ENCODE measurements around the gene SHROOM1. TPM values are rescaled to one million over a fixed set of nuclear protein-coding genes. Genes with fewer than 3 reads are reported as not detected.
A peak's percentile ranks its signal among the peaks of the same experiment; 100 is the strongest.

Gene SHROOM1
- total RNA-seq, 1 donor from 2014 or later, result 5.1 TPM

DNA sequence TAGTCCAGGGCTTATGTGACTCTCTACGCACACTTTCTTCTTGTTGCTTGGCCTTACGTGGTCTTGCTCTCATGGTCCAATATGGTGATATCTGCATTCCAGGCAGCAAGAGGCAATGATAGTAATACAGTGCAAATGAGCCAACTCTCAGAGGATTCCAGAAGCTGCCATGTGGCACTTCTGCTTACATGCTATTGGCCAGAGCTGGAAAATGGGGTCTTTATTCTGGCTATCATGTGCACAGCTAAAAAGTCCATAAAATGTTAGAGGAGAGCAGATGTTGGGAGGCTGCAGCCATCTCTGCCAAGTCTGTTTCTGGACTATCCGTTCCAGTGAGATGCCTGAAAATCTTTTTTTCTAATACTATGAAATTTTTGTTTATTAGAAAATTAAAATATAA, 50.5 kb downstream of the SHROOM1 start:
- H3K9me3 Mint-ChIP-seq (ENCODE audit: unreplicated experiment), result no peaks in the 10 kb centered on the region
- no peak overlapping the region for H3K4me3 Mint-ChIP-seq (ENCODE audit: unreplicated experiment)
- peaks cover 12% of the 10 kb centered on the region for H3K4me1 Mint-ChIP-seq (ENCODE audit: low read depth, unreplicated experiment)
- no peak overlapping the region for H3K27ac Mint-ChIP-seq (ENCODE audit: unreplicated experiment)
- H3K36me3 Mint-ChIP-seq (ENCODE audit: unreplicated experiment), result no peaks in the 10 kb centered on the region
- TF ChIP-seq CTCF (IDR thresholded peaks at IDR 0.05; ENCODE audit: partially characterized antibody, unreplicated experiment), result no peak
- no peak for DNase-seq
- peaks cover 3% of the 10 kb centered on the region for H3K27me3 Mint-ChIP-seq (ENCODE audit: unreplicated experiment)

GRCh38 chr5:132778856-132779255, 51.6 kb downstream of the SHROOM1 start:
- DNase-seq, result no peak
- Mint-ChIP-seq H3K4me3 (ENCODE audit: unreplicated experiment) (peak overlapping the region; percentile 43), H3K4me1 (ENCODE audit: low read depth, unreplicated experiment) (peaks cover 12% of the 10 kb centered on the region), H3K27ac (ENCODE audit: unreplicated experiment) (no peak overlapping the region), H3K27me3 (ENCODE audit: unreplicated experiment) (peaks cover 5% of the 10 kb centered on the region), H3K36me3 (ENCODE audit: unreplicated experiment) (no peaks in the 10 kb centered on the region), H3K9me3 (ENCODE audit: unreplicated experiment) (no peaks in the 10 kb centered on the region)
- no peak for TF ChIP-seq CTCF (IDR thresholded peaks at IDR 0.05; ENCODE audit: partially characterized antibody, unreplicated experiment)

DNA sequence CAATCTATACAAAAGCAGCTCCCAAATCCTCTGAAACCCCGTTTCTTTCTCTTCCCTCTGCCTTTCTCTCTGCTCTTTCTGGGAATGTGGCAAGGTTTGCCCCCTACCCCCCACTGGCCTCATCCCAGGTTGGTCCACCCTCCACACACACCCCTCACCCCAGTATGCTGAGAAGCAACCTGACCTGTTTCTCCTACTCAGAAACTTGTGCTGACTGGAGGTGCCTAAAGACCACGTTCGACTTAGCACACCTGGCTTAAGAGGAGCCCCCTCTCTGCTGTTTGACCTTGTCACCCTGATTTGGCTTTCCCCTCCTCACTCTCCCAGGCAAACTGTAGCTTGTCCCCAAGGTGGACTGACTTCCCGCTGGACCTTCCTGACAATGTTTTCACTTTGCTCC, 52.3 kb downstream of the SHROOM1 start:
- H3K36me3 Mint-ChIP-seq (ENCODE audit: unreplicated experiment), result no peaks in the 10 kb centered on the region
- peaks cover 10% of the 10 kb centered on the region for H3K27me3 Mint-ChIP-seq (ENCODE audit: unreplicated experiment)
- no peak for TF ChIP-seq CTCF (IDR thresholded peaks at IDR 0.05; ENCODE audit: partially characterized antibody, unreplicated experiment)
- peak overlapping the region; percentile 69 for H3K4me3 Mint-ChIP-seq (ENCODE audit: unreplicated experiment)
- peaks cover 13% of the 10 kb centered on the region for H3K4me1 Mint-ChIP-seq (ENCODE audit: low read depth, unreplicated experiment)
- DNase-seq, result no peak
- H3K27ac Mint-ChIP-seq (ENCODE audit: unreplicated experiment), result no peak overlapping the region
- no peaks in the 10 kb centered on the region for H3K9me3 Mint-ChIP-seq (ENCODE audit: unreplicated experiment)

- Mint-ChIP-seq H3K27ac (ENCODE audit: unreplicated experiment) (no peak within 1 kb of the TSS), H3K4me1 (ENCODE audit: low read depth, unreplicated experiment) (peaks cover 13% of the 10 kb centered on the region), H3K36me3 (ENCODE audit: unreplicated experiment) (no peaks in the 10 kb centered on the region), H3K27me3 (ENCODE audit: unreplicated experiment) (peaks cover 10% of the 10 kb centered on the region), H3K4me3 (ENCODE audit: unreplicated experiment) (peak within 1 kb of the TSS; percentile 78), H3K9me3 (ENCODE audit: unreplicated experiment) (no peaks in the 10 kb centered on the region)
- no peak for TF ChIP-seq CTCF (IDR thresholded peaks at IDR 0.05; ENCODE audit: partially characterized antibody, unreplicated experiment)
- DNase-seq, result peak; percentile 61
Observed at GRCh38 chr5:132777209-132778069, 53.0 kb downstream of the SHROOM1 start, which contains the start of gene SEPTIN8. TSS of gene SEPTIN8 (minus strand) at chr5:132777239. CDS start at chr5:132777137, 102 bp downstream.

GRCh38 chr5:132776938-132777208, 53.6 kb downstream of the SHROOM1 start:
- no peak for DNase-seq
- H3K9me3 Mint-ChIP-seq (ENCODE audit: unreplicated experiment), result no peaks in the 10 kb centered on the region
- H3K36me3 Mint-ChIP-seq (ENCODE audit: unreplicated experiment), result no peaks in the 10 kb centered on the region
- H3K27me3 Mint-ChIP-seq (ENCODE audit: unreplicated experiment), result peaks cover 10% of the 10 kb centered on the region
- H3K27ac Mint-ChIP-seq (ENCODE audit: unreplicated experiment), result no peak overlapping the region
- H3K4me3 Mint-ChIP-seq (ENCODE audit: unreplicated experiment), result no peak overlapping the region
- no peak for TF ChIP-seq CTCF (IDR thresholded peaks at IDR 0.05; ENCODE audit: partially characterized antibody, unreplicated experiment)
- H3K4me1 Mint-ChIP-seq (ENCODE audit: low read depth, unreplicated experiment), result peaks cover 13% of the 10 kb centered on the region
